CD4-positive, CD25-positive, alpha-beta regulatory T cell (primary cell): Measurements from ENCODE around the gene TMTC4. TPM values are rescaled to one million over a fixed set of nuclear protein-coding genes. Genes with fewer than 3 reads are reported as not detected.

Experiments
- ATAC-seq, 2 donors: fragments of 150-1000 bp; cut with Tn5 transposase; one replicate each; pipeline ENCODE4 v1.10.0; 2021; ENCODE audit warnings: low read depth in 2 of 2, moderate number of reproducible peaks in 2 of 2, moderate library complexity in 1 of 2
- DNase-seq, 3 donors: peaks; one replicate each; pipeline versions ENCODE4 v3.0.0 to v3.0.0-alpha.2; 2012 to 2022; ENCODE audit warnings: mixed read lengths in 1 of 3
- H3K27ac ChIP-seq: one replicate; pipeline ENCODE4 v1.7.0; 2013; ENCODE audit warnings: mild to moderate bottlenecking, low read length; ENCODE audit not compliant: insufficient read depth, poor library complexity, severe bottlenecking
- H3K27me3 ChIP-seq: one replicate; pipeline ENCODE4 v1.7.0; 2013; ENCODE audit warnings: low read length; ENCODE audit not compliant: control insufficient read depth, insufficient read depth
- H3K36me3 ChIP-seq: one replicate; pipeline ENCODE4 v1.7.0; 2013; ENCODE audit warnings: mild to moderate bottlenecking, low read length, moderate library complexity; ENCODE audit not compliant: control insufficient read depth, insufficient read depth
- H3K4me1 ChIP-seq: 2 replicates; pipeline ENCODE4 v1.7.0; 2013; ENCODE audit warnings: mild to moderate bottlenecking, low read length; ENCODE audit not compliant: insufficient read depth, control insufficient read depth, poor library complexity, severe bottlenecking
- H3K4me3 ChIP-seq: one replicate; pipeline ENCODE4 v1.7.0; 2013; ENCODE audit warnings: low read depth, mild to moderate bottlenecking, low read length, moderate library complexity
- H3K9me3 ChIP-seq, 2 experiments: 1 replicate in 1 of 2; 2 replicates in 1 of 2; pipeline ENCODE4 v1.7.0; 2013; ENCODE audit warnings: low read length in 2 of 2, mild to moderate bottlenecking in 1 of 2, moderate library complexity in 1 of 2; ENCODE audit not compliant: control insufficient read depth in 2 of 2
- H3K27ac Mint-ChIP-seq, 3 donors: one replicate each; pipeline ENCODE4 v1.8.0; 2020 to 2022; ENCODE audit warnings: mild to moderate bottlenecking in 3 of 3, mixed read lengths in 3 of 3, moderate library complexity in 2 of 3
- H3K27me3 Mint-ChIP-seq: one replicate; pipeline ENCODE4 v1.8.0; 2022; ENCODE audit warnings: mild to moderate bottlenecking, mixed read lengths
- H3K36me3 Mint-ChIP-seq: one replicate; pipeline ENCODE4 v1.8.0; 2020; ENCODE audit warnings: mixed read lengths
- H3K4me1 Mint-ChIP-seq, 4 donors: one replicate each; pipeline ENCODE4 v1.8.0; 2020 to 2022; ENCODE audit warnings: mixed read lengths in 4 of 4, mild to moderate bottlenecking in 1 of 4
- H3K4me3 Mint-ChIP-seq, 4 donors: one replicate each; pipeline ENCODE4 v1.8.0; 2020 to 2022; ENCODE audit warnings: mild to moderate bottlenecking in 4 of 4, mixed read lengths in 4 of 4, moderate library complexity in 3 of 4
- H3K9me3 Mint-ChIP-seq, 7 donors: one replicate each; pipeline ENCODE4 v1.8.0; 2020 to 2022; ENCODE audit warnings: mixed read lengths in 7 of 7, mild to moderate bottlenecking in 3 of 7, moderate library complexity in 2 of 7
- polyA plus RNA-seq, 4 donors: library from polyadenylated mRNA; unstranded; fragments of 300-500 nt; fragmentation: Illumina TruSeq; gene quantifications; one replicate each; pipeline ENCODE4 v1.2.3, GENCODE V29; 2021
- total RNA-seq: library from RNA; stranded (reverse); gene quantifications from one replicate; pipeline ENCODE4 v1.2.3, GENCODE V29; 2022

Gene TMTC4
- total and polyA plus RNA-seq, 5 donors from 2014 or later, result 2.5 to 10.5 (median 5.3) TPM

GRCh38 chr13:100596516-100596915, 78.1 kb downstream of the TMTC4 start:
- DNase-seq (no peak), ATAC-seq (no peak)
- Histone ChIP-seq H3K9me3 (no peaks in the 10 kb centered on the region), H3K27ac (no peak overlapping the region), H3K27me3 (no peaks in the 10 kb centered on the region), H3K4me1 (no peaks in the 10 kb centered on the region), H3K4me3 (no peak overlapping the region), H3K36me3 (no peaks in the 10 kb centered on the region)
- H3K9me3 Mint-ChIP-seq, result peaks cover 0 to 1% (median 0%) of the 10 kb centered on the region in 7 donors
- H3K4me3 Mint-ChIP-seq, result no peak overlapping the region
- H3K36me3 Mint-ChIP-seq, result no peaks in the 10 kb centered on the region
- H3K27me3 Mint-ChIP-seq, result peaks cover 6% of the 10 kb centered on the region
- peaks cover 0 to 9% (median 0%) of the 10 kb centered on the region in 4 donors for H3K4me1 Mint-ChIP-seq
- H3K27ac Mint-ChIP-seq, result no peak overlapping the region

GRCh38 chr13:100594731-100595130, 79.9 kb downstream of the TMTC4 start:
- H3K4me1 ChIP-seq, result no peaks in the 10 kb centered on the region
- Mint-ChIP-seq H3K4me1 (no peaks in the 10 kb centered on the region), H3K27me3 (peaks cover 6% of the 10 kb centered on the region), H3K27ac (no peak overlapping the region), H3K36me3 (no peaks in the 10 kb centered on the region), H3K4me3 (no peak overlapping the region), H3K9me3 (peaks cover 0 to 1% (median 0%) of the 10 kb centered on the region in 7 donors)
- no peak overlapping the region for H3K27ac ChIP-seq
- H3K36me3 ChIP-seq, result no peaks in the 10 kb centered on the region
- no peak for ATAC-seq
- no peak overlapping the region for H3K4me3 ChIP-seq
- no peaks in the 10 kb centered on the region for H3K27me3 ChIP-seq
- no peak for DNase-seq
- no peaks in the 10 kb centered on the region for H3K9me3 ChIP-seq

DNA sequence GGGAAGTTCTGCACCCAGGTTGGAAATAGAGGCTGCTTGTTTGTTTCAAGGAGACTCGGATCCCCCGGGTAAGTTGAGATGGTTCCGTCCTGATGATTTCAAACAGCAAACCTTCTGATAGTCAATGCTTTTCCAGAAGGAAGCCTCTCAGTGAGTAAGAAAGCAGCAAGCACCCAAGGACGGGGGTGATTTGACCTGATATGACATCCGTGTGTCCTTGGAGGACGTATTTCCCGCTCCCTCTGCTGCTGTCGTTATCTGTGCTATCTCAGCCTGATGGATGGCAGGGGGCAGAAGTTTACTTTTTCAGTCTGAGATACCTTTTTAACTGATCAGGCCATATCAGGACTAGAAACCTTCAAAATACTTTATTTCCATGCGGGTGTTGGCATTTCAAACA, 80.3 kb downstream of the TMTC4 start:
- H3K36me3 Mint-ChIP-seq, result no peaks in the 10 kb centered on the region
- Histone ChIP-seq H3K9me3 (no peaks in the 10 kb centered on the region), H3K4me3 (no peak overlapping the region), H3K27me3 (no peaks in the 10 kb centered on the region), H3K27ac (no peak overlapping the region), H3K36me3 (no peaks in the 10 kb centered on the region), H3K4me1 (peaks cover 1% of the 10 kb centered on the region)
- H3K4me3 Mint-ChIP-seq, result no peak overlapping the region
- peaks cover 0 to 3% (median 3%) of the 10 kb centered on the region in 4 donors for H3K4me1 Mint-ChIP-seq
- peaks cover 6% of the 10 kb centered on the region for H3K27me3 Mint-ChIP-seq
- no peak for ATAC-seq
- peaks cover 0 to 1% (median 0%) of the 10 kb centered on the region in 7 donors for H3K9me3 Mint-ChIP-seq
- no peak for DNase-seq
- H3K27ac Mint-ChIP-seq, result no peak overlapping the region

- Mint-ChIP-seq H3K4me1 (peaks cover 13 to 46% (median 35%) of the 10 kb centered on the region in 4 donors), H3K9me3 (peaks cover 0 to 1% (median 0%) of the 10 kb centered on the region in 7 donors), H3K27me3 (no peaks in the 10 kb centered on the region), H3K27ac (peak overlapping the region; percentile 94 to 98 (median 95)), H3K36me3 (no peaks in the 10 kb centered on the region), H3K4me3 (peak overlapping the region; percentile 85 to 92 (median 90))
- ATAC-seq, result no peak
- Histone ChIP-seq H3K27ac (peak overlapping the region; percentile 81), H3K27me3 (no peaks in the 10 kb centered on the region), H3K36me3 (no peaks in the 10 kb centered on the region), H3K9me3 (no peaks in the 10 kb centered on the region), H3K4me1 (peaks cover 30% of the 10 kb centered on the region), H3K4me3 (peak overlapping the region; percentile 48)
- DNase-seq, result no peak
Observed at GRCh38 chr13:100589178-100589725, 85.3 kb downstream of the TMTC4 start.

DNA sequence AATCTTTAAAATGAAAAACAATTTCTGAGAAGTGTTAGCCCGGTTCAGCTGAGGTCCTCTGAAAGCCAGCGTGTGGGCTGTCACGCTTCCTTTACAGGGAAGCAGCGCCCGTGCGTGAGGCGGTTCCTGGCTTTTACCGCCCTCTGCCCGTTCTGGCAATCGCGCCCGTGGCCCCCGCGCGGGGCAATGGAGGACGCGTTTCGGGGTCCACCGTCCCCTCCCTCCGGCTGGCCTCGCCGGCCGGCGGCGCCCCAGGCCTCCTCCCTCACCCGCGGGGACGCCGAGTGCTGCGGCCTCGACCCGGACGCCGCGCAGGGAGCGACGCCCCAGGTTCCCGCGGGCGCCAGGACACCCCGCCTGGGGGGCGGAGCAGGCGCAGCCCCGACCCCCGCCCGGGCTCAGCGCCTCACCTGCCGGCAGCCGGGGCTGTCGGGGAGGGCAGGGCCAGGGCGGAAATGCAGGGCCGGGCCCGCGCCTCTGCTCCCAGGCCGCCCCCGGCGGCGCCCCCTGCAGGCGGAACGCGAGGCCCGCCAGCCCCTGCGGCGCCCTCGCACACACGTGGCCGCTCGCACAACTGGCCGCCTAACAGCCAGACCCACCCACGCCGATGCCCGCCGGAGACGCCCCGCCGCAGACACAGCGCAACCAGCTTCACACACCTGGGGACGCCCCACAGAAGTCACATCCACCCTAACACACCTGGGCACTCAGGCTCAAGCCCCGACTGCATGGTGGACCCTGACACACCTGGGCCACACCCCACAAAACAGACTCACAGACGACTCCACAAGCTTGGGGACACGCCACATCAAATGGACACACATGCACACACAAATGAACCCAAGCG, 86.0 kb downstream of the TMTC4 start, which contains the start of gene GGACT:
Gene GGACT, minus strand, starts transcription at position 459 of the 847 bp plus-strand sequence. CDS start 56,198 bp downstream, outside the sequence.
- DNase-seq (peak; percentile 72 to 93 (median 85)), ATAC-seq (peak; percentile 87 to 92)
- Histone ChIP-seq H3K27ac (peak within 1 kb of the TSS; percentile 81), H3K4me1 (peaks cover 30% of the 10 kb centered on the region), H3K4me3 (peak within 1 kb of the TSS; percentile 88), H3K9me3 (no peaks in the 10 kb centered on the region), H3K27me3 (no peaks in the 10 kb centered on the region), H3K36me3 (no peaks in the 10 kb centered on the region)
- H3K27me3 Mint-ChIP-seq, result no peaks in the 10 kb centered on the region
- H3K36me3 Mint-ChIP-seq, result no peaks in the 10 kb centered on the region
- peaks cover 13 to 49% (median 38%) of the 10 kb centered on the region in 4 donors for H3K4me1 Mint-ChIP-seq
- peak within 1 kb of the TSS; percentile 85 to 92 (median 90) for H3K4me3 Mint-ChIP-seq
- H3K9me3 Mint-ChIP-seq, result no peaks in the 10 kb centered on the region
- peak within 1 kb of the TSS; percentile 94 to 98 (median 95) for H3K27ac Mint-ChIP-seq

DNA sequence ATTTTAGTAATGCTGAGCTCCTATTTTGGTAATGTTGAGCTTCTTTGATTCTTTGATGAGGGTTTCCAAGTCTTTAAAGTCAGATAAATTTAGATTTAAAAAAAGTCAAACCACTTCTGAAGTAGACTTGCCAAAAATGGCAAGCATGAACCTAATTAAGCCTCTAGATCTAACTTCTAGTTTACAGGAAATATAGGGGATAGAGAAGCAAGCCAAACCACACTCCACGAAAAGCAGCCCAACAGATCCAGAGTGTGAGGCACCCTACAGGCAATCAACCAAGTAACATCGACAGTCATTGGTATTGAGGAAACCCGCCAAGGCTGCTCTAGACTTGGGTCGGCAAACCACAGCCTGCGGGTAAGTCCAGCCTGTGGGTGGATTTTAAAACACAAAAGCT, 89.7 kb downstream of the TMTC4 start:
- Histone ChIP-seq H3K36me3 (peaks cover 13% of the 10 kb centered on the region), H3K4me1 (peaks cover 30% of the 10 kb centered on the region), H3K9me3 (no peaks in the 10 kb centered on the region), H3K27ac (peak overlapping the region; percentile 1), H3K4me3 (no peak overlapping the region), H3K27me3 (no peaks in the 10 kb centered on the region)
- Mint-ChIP-seq H3K4me1 (peaks cover 22 to 68% (median 44%) of the 10 kb centered on the region in 4 donors), H3K27me3 (no peaks in the 10 kb centered on the region), H3K4me3 (peak overlapping the region; percentile 10 to 67 (median 52)), H3K36me3 (peaks cover 26% of the 10 kb centered on the region), H3K27ac (peak overlapping the region; percentile 43 to 98 (median 82)), H3K9me3 (no peaks in the 10 kb centered on the region)
- DNase-seq, result peak in 2 of 3 donors; percentile 24 to 44
- ATAC-seq, result no peak

- Histone ChIP-seq H3K27me3 (no peaks in the 10 kb centered on the region), H3K4me1 (peaks cover 8% of the 10 kb centered on the region), H3K36me3 (peaks cover 29% of the 10 kb centered on the region), H3K9me3 (no peaks in the 10 kb centered on the region), H3K27ac (no peak overlapping the region), H3K4me3 (no peak overlapping the region)
- peak overlapping the region in 1 of 3 donors; percentile 7 for H3K27ac Mint-ChIP-seq
- ATAC-seq (peak; percentile 45 to 59), DNase-seq (peak in 1 of 3 donors; percentile 72)
- H3K4me1 Mint-ChIP-seq, result peaks cover 19 to 42% (median 25%) of the 10 kb centered on the region in 4 donors
- H3K4me3 Mint-ChIP-seq, result peak overlapping the region in 1 of 4 donors; percentile 36
- peaks cover 41% of the 10 kb centered on the region for H3K36me3 Mint-ChIP-seq
- H3K9me3 Mint-ChIP-seq, result no peaks in the 10 kb centered on the region
- no peaks in the 10 kb centered on the region for H3K27me3 Mint-ChIP-seq
Observed at GRCh38 chr13:100581504-100581903, 93.1 kb downstream of the TMTC4 start.
